HG03060 (cell line): ENCODE results near the gene CCDC171.
"Not testable (repeated sequence)": the region's sequence is repeated elsewhere in the genome, so short reads cannot be mapped to it uniquely, and the experiment has no call there.

Experiments
- ATAC-seq: cut with Tn5 transposase; IDR thresholded peaks from one replicate; pipeline ENCODE4 v1.9.1; 2021; ENCODE audit warnings: low read depth, moderate number of reproducible peaks; ENCODE audit not compliant: unreplicated experiment

The CCDC171 gene

DNA sequence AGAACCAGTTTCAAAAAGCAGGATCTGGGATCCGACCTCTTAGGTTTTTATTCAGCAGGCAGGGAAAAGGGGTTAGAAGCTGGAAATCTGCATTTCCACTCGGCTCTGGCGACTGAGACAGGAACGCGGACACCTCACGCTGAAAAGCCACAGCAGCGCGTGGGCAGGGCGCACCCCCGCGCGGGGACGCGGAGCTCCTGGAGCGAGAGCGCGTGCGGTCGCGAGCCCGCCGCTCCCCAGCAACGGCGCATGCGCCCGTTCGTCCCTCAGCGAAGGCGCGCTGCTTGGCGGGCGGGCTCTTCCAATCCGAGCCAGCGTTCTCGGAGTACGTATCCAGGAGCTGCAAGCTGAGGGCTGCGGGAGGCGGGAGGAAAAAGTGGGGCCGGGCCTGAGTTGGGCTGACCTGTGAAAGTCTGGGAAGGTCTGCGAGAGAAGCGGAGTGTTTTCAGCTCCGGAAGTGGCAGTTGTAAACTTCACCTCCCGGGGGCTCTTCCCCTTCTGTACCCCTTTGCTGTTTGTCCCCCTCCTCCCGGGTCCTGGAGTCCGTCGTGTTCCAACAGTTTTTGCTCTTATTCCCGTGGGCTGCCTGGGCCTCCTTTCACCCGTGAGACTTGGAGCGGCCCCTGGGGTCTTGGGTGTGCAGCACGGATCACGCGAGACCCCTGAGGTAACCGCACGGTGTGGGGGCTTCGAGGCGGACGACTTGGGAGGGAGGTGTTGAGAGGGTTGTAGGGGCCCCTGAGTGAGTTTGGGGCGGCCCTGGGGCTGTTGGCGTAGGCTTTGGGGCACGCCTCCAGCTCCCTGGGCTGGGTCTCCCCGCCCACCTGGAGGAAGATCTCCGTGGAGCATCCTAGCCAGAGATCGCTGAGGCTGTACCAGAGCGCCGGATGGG is at the start of gene CCDC171:
Gene CCDC171, plus strand, starts transcription at position 408 of the 892 bp plus-strand sequence. CDS start 11,046 bp downstream, outside the sequence.
- ATAC-seq: peak; percentile 66

DNA sequence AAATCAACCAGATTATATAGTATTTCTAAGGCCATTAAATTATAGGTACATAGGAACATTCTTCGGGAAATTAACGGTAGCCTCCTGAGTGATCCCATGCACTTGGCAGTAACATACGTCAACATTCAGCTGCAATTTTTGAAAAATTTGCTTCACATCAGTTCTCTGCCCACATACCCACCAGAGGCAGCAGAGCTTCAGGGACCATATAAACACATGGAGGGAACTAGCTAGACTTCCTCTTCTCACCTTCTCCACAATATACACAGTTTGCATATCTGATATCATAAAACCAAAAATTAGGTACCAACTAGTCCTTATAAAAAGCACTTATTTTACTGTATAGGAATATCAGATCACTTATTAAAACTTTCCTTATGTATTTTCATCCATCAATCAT is 46.9 kb upstream of the CCDC171 start:
- no peak for ATAC-seq

DNA sequence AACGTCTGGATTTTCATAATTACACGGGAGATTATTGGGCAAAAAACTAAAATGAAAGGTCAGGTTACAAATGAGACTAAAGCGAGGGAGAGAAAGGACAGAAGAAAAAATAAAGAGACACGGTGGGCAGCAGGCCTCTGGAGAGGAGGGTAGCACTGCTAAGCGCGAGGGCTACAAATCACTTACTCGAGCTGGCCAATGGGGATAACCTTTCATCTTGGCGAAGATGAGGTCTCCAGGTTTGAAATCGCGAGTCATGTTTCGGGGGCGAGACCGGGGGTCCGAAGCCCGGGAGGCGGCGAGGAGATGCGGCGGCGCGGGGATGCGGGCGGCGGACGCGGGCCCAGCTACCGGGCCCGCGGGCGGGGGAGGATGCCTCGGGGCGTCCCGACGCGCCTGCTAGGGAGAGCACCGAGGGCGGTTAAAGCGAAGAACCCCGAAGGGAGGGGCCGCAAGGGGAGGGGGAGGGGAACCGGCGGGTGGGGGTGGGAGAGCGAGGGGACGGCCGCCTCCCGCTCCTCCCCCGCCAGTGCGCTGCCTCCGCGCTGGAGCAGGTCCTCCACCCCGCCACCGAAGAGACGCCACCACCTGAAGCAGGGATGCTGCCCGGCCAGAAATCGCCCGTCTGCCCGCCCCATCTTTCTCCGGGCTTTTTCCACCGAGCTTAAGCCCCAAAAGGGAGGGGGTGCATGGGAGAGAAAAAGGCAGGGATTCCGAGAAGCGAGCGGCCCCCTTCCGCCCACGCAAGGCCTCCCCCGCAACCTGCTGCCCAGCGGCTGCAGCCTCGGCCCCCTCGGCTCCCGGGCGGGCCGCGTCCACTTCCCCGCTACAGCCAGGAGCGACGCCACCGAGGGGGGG is 42.7 kb upstream of the CCDC171 start:
- no peak for ATAC-seq

DNA sequence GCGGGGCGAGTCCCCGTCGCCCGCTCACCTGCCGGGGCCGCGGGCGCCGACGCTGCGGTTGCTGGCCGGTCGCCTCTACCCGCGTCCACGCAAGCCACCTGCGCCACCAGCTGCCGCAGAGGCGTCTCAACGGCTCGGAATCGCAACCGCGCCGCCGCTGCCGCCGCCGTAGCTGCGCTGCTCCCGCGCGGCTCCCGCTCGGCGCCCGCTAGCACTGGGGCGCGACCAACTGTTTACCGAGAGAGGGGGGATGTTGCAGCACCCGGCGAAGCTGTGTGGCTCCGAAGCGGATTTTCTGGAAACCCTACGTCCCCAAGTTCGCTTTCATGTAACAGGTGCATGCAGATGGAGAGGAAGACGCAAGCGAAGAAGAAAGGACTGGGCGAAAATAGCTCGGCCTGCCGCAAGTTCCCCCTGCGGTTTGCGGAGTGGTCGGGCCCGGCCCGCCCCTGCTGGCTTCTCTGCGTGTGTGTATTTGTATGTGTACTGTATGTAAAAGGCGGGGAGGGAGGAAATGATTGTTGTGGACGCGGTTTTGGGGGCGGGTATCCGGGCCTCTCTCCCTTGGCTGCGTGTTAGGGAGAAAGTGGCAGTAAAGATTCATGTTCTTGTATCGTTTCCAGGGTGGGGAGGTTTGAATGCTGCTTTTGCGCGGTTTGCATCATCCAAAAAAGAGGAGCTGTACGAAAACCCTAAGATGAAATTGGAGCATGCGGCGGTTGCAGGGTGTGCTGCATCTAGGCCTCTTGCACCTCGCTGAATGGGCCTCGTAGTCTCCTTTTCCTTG is 41.9 kb upstream of the CCDC171 start, which contains the start of gene PSIP1:
Gene PSIP1, minus strand, starts transcription at position 182 of the 787 bp plus-strand sequence. CDS start 782 bp downstream, outside the sequence.
- ATAC-seq: peak; percentile 73

DNA sequence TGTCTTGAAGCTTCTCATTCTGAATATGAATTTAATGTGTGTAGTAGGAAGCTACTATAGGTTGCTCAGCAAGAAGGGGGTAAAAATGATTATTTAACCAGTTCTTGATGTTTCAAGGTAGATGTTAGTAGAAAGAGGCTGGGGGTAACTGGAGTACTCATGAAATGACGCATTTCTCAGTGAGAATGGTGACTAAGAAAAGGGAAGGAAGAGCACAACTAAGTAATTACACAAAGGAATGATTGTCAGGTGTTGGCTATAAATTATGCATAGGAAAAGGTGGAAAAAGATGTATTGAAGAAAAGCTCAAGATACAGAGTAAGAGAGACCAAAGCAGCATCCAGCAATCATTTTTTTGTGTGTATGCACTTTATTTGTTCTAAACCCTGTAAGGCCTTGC is 40.6 kb upstream of the CCDC171 start:
- ATAC-seq: no peak

DNA sequence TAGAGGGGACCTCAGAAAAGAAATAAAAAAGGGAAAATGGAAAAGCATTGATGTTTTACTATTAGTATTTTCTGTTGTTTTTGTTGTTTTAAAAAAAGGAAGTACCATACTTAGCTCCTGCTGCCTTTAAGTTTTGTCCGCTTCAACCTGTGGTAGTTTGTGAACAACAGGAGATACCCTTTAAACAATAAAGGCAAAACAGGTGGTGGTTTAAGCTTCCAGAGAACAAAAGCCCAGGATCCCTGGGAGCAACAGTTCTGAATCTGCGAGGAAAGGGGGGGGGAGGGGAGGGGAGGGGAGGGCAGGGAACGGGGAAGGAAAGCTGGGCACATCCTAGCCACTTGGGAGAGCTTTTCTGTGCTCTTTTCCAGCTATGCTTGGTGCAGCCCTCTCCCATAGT is 40.0 kb upstream of the CCDC171 start:
- ATAC-seq: no peak

DNA sequence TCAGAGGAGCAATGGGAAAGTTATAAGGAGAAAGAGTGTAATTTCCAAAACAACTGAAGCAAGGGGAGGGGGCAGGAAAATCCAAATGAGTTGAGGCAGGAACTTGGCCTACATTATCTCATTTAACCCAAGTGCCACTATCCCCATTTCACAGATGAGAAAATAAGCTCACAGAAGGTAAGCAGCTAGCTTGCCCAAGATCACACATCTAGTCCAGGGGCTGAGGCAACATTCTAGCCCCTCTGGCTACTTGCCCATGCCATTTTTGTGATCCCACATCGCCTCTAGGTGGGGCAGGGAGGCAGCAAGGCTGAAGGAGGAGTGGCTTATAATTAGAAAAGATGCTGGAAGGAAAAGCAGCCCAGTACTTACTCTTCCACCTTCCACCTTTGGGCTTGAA is 39.5 kb upstream of the CCDC171 start:
- ATAC-seq: no peak

DNA sequence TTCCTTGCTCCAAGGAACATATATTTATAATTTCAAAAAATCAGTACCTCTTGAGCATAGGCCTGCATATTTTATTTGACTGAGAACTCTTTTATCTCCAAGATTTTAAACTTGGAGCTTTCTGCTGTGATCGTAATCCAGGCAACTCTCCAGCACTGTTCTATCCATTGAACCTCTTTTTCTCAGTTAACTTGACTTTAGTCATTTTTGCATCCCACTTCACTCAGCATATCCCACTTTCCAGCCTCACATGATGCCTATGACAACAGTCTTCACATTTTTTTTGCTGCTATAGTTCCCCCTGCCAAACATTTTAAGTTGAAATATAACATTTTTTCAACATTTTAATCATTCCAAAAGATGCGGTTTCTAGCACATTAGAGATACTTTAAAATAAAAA is 33.0 kb upstream of the CCDC171 start:
- ATAC-seq: no peak

DNA sequence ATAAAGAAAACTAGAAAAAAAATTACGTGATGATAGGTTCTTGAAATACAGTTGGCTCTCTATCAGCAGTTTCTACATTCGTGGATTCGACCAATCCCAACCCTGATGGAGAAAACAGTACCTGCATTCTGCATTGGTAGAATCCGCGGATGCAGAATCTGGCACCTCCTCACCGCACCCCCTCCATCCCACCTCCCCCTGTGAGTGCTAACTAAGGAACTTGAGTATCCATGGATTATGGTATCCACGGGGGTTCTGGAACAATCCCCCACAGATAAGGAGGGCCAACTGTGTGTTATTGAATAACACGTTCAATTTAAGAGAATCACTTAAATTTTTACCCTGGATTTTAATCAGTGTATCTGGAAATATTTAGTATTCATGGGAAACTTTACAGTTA is 31.6 kb upstream of the CCDC171 start:
- ATAC-seq: no peak

DNA sequence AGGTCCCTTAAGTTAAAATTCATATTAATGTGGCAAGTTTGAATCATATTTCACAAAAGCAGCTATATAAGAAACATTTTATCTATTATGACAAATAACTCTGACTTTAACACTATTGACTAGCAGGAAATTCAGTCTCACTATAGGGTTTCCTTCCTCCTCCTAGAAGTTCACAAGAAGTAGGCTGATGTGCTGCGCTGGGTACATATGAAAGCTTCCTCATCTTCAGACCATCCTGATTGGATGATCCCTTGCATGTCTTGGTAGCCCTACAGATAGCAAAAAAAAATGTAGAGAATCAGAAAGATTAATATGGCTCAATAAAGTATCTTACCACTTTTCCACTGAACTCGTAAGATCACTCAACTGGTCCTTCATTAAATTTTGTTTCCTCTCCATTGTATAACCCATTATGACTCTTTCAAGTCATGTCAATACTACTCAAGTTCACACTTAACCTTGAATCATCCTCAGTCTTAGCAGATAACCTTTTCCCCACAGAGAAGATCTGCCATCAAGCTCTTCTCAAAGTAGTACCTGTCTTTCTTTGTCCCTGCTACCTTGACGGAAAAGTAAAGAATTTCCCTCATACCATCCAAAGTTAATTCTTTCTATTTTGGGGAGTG is 30.6 kb upstream of the CCDC171 start:
- ATAC-seq: no peak

DNA sequence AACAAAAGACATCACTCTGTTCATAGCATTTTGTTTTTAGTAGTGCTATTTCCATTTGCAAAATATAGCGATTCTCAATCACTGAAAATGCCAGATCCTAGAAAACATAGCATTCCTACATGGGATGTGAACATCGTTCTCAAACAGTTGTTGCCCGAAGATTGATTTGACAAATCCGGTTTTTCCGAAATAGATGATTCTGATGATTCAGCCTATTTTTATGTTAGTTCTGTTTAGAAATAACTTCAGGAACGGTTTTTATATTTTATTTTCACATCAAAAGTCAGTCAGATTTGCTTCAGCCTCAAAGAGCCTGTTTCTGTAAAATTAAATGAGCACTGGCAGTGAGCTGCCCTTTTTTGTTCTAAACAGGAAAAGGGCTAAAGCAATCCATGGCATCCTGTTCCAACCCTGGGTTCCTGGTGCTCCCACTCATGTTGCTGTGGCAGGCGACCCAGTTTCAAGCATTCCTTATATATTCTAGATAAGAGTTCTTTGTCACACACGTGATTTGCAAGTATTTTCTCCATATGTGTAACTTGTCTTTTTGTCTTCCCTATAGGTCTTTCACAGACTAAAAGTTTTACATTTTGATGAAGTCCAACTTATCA is 27.9 kb upstream of the CCDC171 start:
- ATAC-seq: no peak

DNA sequence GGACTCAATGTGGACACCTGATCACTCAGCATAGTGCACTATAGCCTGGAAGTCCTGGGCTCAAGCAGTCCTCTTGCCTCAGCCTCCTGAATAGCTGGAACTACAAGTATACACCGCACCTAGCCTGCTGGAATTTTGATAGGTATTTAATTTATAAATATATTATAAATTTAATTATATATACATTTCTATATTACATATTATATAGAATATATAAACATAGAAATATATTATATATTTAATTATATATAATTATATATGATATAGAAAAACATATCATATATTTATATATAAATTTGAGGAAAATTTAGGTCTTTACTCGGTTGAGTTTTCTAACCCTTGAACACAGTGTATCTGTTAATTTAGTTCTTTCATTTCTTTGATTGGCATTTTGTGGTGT is 26.9 kb upstream of the CCDC171 start:
- ATAC-seq: no peak

DNA sequence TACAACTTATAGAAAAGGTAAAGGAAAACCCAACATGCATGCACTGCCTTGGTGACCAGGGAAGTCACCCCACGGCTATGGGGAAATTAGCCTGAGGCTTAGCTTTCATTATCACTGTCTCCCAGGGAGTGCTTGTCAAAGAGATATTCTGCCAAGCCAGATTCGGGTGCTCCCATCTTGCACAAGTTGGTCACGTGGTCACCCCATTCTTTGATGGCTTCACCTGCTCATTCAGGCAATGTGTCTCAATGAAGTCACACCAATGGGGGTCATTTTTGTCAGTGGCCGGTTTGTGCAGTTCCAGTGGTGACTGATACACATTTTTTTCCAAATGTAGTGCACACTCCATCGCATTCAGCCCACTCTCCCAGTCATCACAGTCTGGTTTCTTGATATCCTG is 25.8 kb upstream of the CCDC171 start:
- not testable (repeated sequence) for ATAC-seq

DNA sequence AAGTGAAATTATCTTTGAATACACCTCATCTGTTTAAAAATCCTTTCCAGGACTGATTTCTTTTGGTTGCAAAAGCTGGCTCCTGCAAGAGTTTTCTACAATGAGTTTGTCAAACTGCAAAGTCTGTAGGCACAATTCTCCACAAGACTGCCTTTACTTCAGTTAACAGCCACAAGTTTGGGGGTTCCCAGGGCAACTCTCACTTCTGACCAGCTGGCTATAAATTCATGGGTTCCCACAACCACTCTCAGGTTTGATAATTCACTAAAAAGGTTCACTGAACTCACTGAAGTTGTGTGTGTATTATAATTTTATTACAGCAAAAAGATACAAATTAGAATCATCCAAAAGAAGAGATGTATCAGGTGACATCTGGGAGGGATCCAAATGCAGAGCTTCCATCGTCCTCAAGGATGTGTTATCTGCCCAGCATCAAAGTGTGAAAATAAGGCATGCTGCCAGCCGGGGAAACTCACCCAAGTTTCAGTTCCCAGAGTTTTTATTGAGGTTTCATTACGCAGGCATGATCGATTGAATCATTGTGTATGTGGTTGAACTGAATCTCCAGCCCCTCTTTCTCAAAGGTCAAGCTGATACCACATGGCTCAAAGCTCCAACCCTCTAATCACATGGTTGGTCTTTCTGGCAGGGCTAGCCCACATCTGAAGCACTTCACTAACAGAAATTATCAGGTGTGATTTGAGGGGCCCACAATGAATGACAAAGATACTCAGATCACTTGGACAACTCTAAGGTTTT is 23.1 kb upstream of the CCDC171 start:
- peak; percentile 83 for ATAC-seq

DNA sequence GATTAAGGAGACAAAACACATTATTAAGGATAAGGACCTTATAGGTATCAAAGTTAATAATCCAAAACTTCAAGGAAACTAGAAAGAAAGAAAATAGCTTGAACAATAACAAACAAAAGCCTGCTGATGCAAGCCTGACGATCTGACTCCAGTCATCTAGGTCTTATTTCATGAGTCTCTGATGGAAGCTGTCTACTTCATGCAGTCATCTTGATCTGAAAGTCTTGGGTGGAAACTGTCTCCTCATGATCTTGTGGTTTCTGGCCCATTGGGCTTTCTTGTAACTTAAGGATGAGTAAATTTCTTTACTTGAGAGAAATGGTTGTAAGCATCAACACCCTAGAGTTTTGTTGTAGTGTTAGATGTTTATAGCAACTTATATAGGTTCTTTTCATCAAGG is 21.5 kb upstream of the CCDC171 start:
- no peak for ATAC-seq

DNA sequence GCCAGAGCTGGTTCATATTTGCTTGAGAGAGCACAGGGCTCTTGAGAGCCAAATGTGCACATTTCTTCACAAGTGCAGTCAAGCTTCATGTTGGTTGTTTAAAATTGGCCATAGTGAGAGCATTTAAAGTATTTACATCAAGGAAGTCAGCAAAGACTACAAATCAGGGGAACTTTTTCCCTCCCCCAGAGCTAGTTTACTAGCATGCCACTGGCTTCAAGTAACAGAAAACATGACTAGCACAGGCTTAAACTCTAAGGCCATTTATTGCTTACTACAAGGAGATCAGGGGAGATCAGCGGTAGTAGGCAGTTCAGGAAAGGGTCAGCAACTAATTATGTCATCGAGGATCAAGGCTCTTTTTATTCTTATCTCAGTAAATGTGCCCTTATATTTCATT is 11.0 kb upstream of the CCDC171 start:
- no peak for ATAC-seq

DNA sequence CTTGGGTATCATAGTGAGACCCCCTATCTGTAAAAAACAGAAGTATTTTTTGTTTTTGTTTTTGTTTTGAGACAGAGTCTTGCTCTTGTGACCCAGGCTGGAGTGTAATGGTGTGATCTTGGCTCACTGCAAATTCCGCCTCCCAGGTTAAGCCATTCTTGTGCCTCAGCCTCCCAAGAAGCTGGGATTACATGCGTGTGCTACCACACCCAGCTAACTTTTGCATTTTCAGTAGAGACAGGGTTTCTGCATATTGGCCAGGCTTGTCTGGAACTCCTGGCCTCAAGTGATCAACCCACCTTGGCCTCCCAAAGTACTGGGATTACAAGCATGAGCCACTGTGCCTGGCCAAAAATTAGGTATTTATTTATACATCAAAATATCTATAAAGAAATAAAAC is 10.2 kb upstream of the CCDC171 start:
- ATAC-seq: no peak

DNA sequence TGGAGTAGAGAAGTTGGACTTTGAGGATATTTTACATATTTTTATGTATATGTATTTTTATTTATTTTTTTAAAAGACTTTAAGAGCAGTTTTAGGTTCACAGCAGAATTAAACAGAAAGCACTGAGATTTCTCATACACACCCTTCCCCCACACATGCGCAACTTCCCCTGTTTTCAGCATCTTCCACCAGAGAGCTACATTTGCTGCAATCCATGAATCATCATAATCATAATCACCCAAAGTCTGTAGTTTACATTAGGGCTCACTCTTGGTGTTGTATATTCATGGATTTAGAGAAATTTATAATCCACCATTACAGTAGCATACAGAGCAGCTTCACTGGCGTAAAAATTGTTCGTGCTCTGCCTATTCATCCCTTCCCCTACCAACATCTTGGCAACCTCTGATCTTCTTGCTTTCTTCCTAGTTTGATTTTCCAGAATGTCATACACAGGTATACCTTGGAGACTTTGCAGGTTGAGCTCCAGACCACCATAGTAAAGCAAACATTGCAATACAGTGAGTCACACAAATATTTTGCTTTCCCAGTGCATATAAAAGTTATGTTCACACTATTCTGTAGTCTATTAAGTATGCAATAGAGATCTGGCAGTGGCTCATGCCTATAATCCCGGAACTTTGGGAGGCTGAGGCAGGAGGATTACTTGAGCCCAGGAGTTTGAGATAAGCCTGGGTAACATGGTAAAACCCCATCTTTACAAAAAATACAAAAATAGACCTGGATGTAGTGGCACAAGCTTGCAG is 9.6 kb upstream of the CCDC171 start:
- ATAC-seq: no peak
